ENCODE data around the gene OXLD1.

The OXLD1 gene

DNA sequence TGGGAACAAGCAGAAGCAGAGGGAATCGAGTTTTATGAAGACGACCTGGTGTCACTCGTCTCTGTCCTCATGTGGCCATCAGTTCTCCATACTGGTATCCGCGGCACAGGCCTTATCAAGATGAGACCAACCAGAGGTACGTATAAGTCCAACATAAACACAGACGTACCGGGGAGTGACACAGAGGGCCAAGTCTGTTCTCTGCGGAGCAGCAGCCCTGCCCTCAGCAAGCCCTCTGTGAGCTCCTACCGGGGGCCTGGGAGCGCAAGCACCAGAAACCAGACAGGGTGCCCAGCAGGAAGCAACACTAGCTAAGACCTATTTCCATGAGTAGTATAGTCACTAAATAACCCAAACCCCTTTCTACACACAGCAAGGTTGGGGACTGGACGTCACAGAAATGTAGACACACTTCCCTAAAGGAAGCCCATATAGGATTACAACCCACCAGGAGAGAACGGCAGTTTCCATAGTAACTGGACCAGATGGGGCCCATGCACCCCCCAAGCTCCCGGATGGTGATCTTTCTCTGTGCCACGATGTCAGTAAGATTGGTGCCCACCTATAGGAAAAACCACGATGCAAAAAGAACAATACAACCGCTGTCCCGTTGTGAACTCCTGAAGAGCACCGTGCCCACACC, 16.3 kb upstream of the OXLD1 start:
- no peaks in the 10 kb centered on the region for H3K9me3 ChIP-seq (ENCODE audit: insufficient read depth, low read length, severe bottlenecking)
- H3K27ac ChIP-seq (ENCODE audit: low read length), result peak overlapping the region; percentile 86
- H3K36me3 ChIP-seq (ENCODE audit: insufficient read depth, low read length), result peaks cover 49% of the 10 kb centered on the region
- peaks cover 41% of the 10 kb centered on the region for H4K20me1 ChIP-seq (ENCODE audit: insufficient read depth, low read length)
- H3K27me3 ChIP-seq (ENCODE audit: insufficient read depth, low read length, poor library complexity), result no peaks in the 10 kb centered on the region
- peak overlapping the region; percentile 90 for H2AFZ ChIP-seq (ENCODE audit: low read depth, low read length)
- H3K4me3 ChIP-seq (ENCODE audit: low read depth in 1 of 2, low read length in 2 of 2), result peak overlapping the region; percentile 83 to 95
- peaks cover 46% of the 10 kb centered on the region for H3K4me1 ChIP-seq (ENCODE audit: insufficient read depth, low read length)
- peak overlapping the region; percentile 79 for H3K4me2 ChIP-seq (ENCODE audit: insufficient read depth, low read length)
- peak overlapping the region; percentile 97 for H3K9ac ChIP-seq (ENCODE audit: low read depth, low read length)
- no peak for TF ChIP-seq EZH2 (IDR thresholded peaks at IDR 0.05; ENCODE audit: borderline replicate concordance, low read depth, low read length, severe bottlenecking)
- TF ChIP-seq, protein P1, sequence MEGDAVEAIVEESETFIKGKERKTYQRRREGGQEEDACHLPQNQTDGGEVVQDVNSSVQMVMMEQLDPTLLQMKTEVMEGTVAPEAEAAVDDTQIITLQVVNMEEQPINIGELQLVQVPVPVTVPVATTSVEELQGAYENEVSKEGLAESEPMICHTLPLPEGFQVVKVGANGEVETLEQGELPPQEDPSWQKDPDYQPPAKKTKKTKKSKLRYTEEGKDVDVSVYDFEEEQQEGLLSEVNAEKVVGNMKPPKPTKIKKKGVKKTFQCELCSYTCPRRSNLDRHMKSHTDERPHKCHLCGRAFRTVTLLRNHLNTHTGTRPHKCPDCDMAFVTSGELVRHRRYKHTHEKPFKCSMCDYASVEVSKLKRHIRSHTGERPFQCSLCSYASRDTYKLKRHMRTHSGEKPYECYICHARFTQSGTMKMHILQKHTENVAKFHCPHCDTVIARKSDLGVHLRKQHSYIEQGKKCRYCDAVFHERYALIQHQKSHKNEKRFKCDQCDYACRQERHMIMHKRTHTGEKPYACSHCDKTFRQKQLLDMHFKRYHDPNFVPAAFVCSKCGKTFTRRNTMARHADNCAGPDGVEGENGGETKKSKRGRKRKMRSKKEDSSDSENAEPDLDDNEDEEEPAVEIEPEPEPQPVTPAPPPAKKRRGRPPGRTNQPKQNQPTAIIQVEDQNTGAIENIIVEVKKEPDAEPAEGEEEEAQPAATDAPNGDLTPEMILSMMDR (IDR thresholded peaks at IDR 0.05; ENCODE audit: borderline replicate concordance, extremely low read depth, low read length, poor library complexity, severe bottlenecking), result no peak
- ATAC-seq (ENCODE audit: insufficient read depth, low read depth) (no peak), DNase-seq (no peak)
- H3K79me2 ChIP-seq (ENCODE audit: insufficient read depth, low read length), result peaks cover 70% of the 10 kb centered on the region

DNA sequence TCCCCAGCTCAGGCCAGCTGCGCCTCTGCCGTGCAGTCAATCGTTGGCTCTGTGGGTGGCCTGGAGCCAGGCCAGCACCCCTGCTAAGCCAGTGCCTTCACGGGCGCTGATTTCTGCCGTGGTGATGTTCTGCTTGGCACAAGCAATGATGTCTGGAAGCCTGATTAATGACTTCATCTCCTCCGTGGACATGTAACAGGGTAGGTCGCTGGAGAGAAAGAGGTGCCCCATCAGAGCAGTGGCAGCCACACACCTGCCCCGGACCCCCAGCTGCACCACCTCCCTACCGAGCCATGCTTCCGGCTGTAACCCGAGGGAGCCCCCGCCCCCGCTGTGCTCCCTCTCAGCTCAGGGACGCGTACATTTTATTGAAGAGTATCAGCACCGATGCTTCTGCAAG, 15.3 kb upstream of the OXLD1 start:
- Histone ChIP-seq H3K79me2 (ENCODE audit: insufficient read depth, low read length) (peaks cover 60% of the 10 kb centered on the region), H3K9ac (ENCODE audit: low read depth, low read length) (no peak overlapping the region; the same call in 1 of the 2 replicates), H3K27ac (ENCODE audit: low read length) (no peak overlapping the region), H3K36me3 (ENCODE audit: insufficient read depth, low read length) (peaks cover 39% of the 10 kb centered on the region), H4K20me1 (ENCODE audit: insufficient read depth, low read length) (peaks cover 35% of the 10 kb centered on the region), H3K4me2 (ENCODE audit: insufficient read depth, low read length) (peak overlapping the region; percentile 79; the same call in 1 of the 2 replicates), H2AFZ (ENCODE audit: low read depth, low read length) (no peak overlapping the region), H3K4me3 (ENCODE audit: low read depth in 1 of 2, low read length in 2 of 2) (no peak overlapping the region), H3K9me3 (ENCODE audit: insufficient read depth, low read length, severe bottlenecking) (no peaks in the 10 kb centered on the region), H3K4me1 (ENCODE audit: insufficient read depth, low read length) (peaks cover 40% of the 10 kb centered on the region), H3K27me3 (ENCODE audit: insufficient read depth, low read length, poor library complexity) (no peaks in the 10 kb centered on the region)
- DNase-seq, result no peak
- ATAC-seq (ENCODE audit: insufficient read depth, low read depth), result no peak
- TF ChIP-seq, protein P1 (IDR thresholded peaks at IDR 0.05; ENCODE audit: borderline replicate concordance, extremely low read depth, low read length, poor library complexity, severe bottlenecking), result no peak
- no peak for TF ChIP-seq EZH2 (IDR thresholded peaks at IDR 0.05; ENCODE audit: borderline replicate concordance, low read depth, low read length, severe bottlenecking)

DNA sequence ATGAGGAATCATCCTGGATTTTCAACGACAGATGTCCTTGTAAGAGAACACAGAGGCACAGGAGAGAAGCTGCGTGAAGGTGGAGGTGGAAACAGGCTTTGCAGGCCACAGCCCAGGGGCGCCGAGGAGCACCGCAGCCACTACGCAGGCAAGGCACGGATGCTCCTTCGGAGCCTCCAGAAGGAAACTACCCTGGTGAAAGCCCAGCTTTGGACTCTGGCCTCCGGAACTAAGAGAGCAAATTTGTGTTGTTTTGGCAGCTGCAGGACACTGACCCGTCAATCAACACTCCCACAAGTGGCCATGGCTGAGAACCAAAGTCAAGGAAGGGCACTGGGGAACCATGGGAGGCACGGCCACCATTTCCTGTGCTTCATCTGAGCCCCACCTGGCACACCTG, 13.7 kb upstream of the OXLD1 start:
- H3K9ac ChIP-seq (ENCODE audit: low read depth, low read length), result no peak overlapping the region
- H2AFZ ChIP-seq (ENCODE audit: low read depth, low read length), result no peak overlapping the region
- no peaks in the 10 kb centered on the region for H3K27me3 ChIP-seq (ENCODE audit: insufficient read depth, low read length, poor library complexity)
- H3K27ac ChIP-seq (ENCODE audit: low read length), result no peak overlapping the region
- H4K20me1 ChIP-seq (ENCODE audit: insufficient read depth, low read length), result peaks cover 22% of the 10 kb centered on the region
- H3K79me2 ChIP-seq (ENCODE audit: insufficient read depth, low read length), result peaks cover 45% of the 10 kb centered on the region
- no peaks in the 10 kb centered on the region for H3K9me3 ChIP-seq (ENCODE audit: insufficient read depth, low read length, severe bottlenecking)
- no peak overlapping the region for H3K4me2 ChIP-seq (ENCODE audit: insufficient read depth, low read length)
- peaks cover 28% of the 10 kb centered on the region for H3K36me3 ChIP-seq (ENCODE audit: insufficient read depth, low read length)
- TF ChIP-seq, protein P1 (IDR thresholded peaks at IDR 0.05; ENCODE audit: borderline replicate concordance, extremely low read depth, low read length, poor library complexity, severe bottlenecking), result no peak
- no peak overlapping the region for H3K4me3 ChIP-seq (ENCODE audit: low read depth in 1 of 2, low read length in 2 of 2)
- ATAC-seq (ENCODE audit: insufficient read depth, low read depth) (no peak), DNase-seq (no peak)
- H3K4me1 ChIP-seq (ENCODE audit: insufficient read depth, low read length), result peaks cover 26% of the 10 kb centered on the region

All from DND-41 (cell line).